ENCODE data around the gene GNG4. TPM values are rescaled to one million over a fixed set of nuclear protein-coding genes. Genes with fewer than 3 reads are reported as not detected.
A peak's percentile ranks its signal among the peaks of the same experiment; 100 is the strongest.

The GNG4 gene
- total and polyA plus RNA-seq, 9 of the 15 experiments (the other 6 are each of a cell fraction or from before 2014, with no cell fraction given) = 0.06 to 0.58 (median 0.08) TPM; not detected in 4

GRCh38 chr1:235504494-235505222 is 144.9 kb downstream of the GNG4 start (continued):
- TF ChIP-seq MNT (conservative IDR thresholded peaks at IDR 0.05) = peak; percentile 94 to 97
- peak; percentile 83 for TF ChIP-seq CHD1 (IDR thresholded peaks at IDR 0.05; ENCODE audit: low read length)
- TF ChIP-seq ZNF232 (CRISPR knock-in tag; IDR thresholded peaks at IDR 0.05) = peak; percentile 91
- peak; percentile 93 for TF ChIP-seq SAP30 (IDR thresholded peaks at IDR 0.05; ENCODE audit: borderline replicate concordance, insufficient read depth, low read depth, low read length, poor library complexity, severe bottlenecking)
- peak; percentile 96 for TF ChIP-seq MTA1 (IDR thresholded peaks at IDR 0.05; ENCODE audit: borderline replicate concordance)
- no peak for TF ChIP-seq SMAD4 (CRISPR knock-in tag; conservative IDR thresholded peaks at IDR 0.05)
- TF ChIP-seq, protein P1, sequence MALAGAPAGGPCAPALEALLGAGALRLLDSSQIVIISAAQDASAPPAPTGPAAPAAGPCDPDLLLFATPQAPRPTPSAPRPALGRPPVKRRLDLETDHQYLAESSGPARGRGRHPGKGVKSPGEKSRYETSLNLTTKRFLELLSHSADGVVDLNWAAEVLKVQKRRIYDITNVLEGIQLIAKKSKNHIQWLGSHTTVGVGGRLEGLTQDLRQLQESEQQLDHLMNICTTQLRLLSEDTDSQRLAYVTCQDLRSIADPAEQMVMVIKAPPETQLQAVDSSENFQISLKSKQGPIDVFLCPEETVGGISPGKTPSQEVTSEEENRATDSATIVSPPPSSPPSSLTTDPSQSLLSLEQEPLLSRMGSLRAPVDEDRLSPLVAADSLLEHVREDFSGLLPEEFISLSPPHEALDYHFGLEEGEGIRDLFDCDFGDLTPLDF (CRISPR knock-in tag; IDR thresholded peaks at IDR 0.05) = peak; percentile 96
- peak; percentile 84 for TF ChIP-seq GABPA (tag; conservative IDR thresholded peaks at IDR 0.05; ENCODE audit: low read depth)
- TF ChIP-seq BRD9 (IDR thresholded peaks at IDR 0.05; ENCODE audit: low read depth, partially characterized antibody) = peak; percentile 60
- TF ChIP-seq ZBTB7A (IDR thresholded peaks at IDR 0.05; ENCODE audit: borderline replicate concordance, control insufficient read depth, low read depth, low read length) = no peak; the same call in 1 of the 2 replicates
- TF ChIP-seq SRSF1 (IDR thresholded peaks at IDR 0.05; ENCODE audit: low read depth, low read length) = no peak
- peak in 1 of 2 experiments; percentile 70; a peak in 1 of 4 replicates for TF ChIP-seq ZNF639 (CRISPR knock-in tag; conservative IDR thresholded peaks at IDR 0.05 in 1 of 2, IDR thresholded peaks at IDR 0.05 in 1 of 2)
- no peak for TF ChIP-seq PTRF (tag; IDR thresholded peaks at IDR 0.05)
- TF ChIP-seq ZNF408 (CRISPR knock-in tag; IDR thresholded peaks at IDR 0.05; ENCODE audit: low read depth) = no peak
- TF ChIP-seq CREB1 (IDR thresholded peaks at IDR 0.05) = peak; percentile 98
- peak; percentile 96 for TF ChIP-seq CREB1 (CRISPR knock-in tag; IDR thresholded peaks at IDR 0.05)
- TF ChIP-seq, protein P2, sequence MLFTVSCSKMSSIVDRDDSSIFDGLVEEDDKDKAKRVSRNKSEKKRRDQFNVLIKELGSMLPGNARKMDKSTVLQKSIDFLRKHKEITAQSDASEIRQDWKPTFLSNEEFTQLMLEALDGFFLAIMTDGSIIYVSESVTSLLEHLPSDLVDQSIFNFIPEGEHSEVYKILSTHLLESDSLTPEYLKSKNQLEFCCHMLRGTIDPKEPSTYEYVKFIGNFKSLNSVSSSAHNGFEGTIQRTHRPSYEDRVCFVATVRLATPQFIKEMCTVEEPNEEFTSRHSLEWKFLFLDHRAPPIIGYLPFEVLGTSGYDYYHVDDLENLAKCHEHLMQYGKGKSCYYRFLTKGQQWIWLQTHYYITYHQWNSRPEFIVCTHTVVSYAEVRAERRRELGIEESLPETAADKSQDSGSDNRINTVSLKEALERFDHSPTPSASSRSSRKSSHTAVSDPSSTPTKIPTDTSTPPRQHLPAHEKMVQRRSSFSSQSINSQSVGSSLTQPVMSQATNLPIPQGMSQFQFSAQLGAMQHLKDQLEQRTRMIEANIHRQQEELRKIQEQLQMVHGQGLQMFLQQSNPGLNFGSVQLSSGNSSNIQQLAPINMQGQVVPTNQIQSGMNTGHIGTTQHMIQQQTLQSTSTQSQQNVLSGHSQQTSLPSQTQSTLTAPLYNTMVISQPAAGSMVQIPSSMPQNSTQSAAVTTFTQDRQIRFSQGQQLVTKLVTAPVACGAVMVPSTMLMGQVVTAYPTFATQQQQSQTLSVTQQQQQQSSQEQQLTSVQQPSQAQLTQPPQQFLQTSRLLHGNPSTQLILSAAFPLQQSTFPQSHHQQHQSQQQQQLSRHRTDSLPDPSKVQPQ (CRISPR knock-in tag; IDR thresholded peaks at IDR 0.05; ENCODE audit: borderline replicate concordance) = no peak
- no peak for TF ChIP-seq KAT8 (IDR thresholded peaks at IDR 0.05; ENCODE audit: low read depth)

Data from K562 (cell line).